ENCODE data around the gene NELFCD.

Gene NELFCD

DNA sequence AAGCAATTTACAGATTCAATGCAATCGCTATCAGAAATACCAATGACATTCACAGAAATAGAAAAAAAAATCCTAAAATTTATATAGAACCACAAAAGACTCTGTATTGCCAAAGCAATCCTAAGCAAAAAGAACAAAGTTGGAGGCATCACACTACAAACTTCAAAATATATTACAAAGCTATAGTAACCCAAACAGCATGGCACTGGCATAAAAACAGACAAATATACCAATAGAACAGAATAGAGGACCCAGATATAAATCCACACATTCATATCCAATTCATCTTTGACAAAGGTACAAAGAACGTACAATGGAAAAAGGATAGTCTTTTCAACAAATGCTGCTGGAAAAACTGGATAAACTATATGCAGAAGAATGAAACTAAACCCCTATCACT lies 11.6 kb upstream of the NELFCD start:
- peaks cover 47% of the 10 kb centered on the region for H3K27me3 ChIP-seq (ENCODE audit: low read depth, low read length)
- 0 out of 2 replicates have a peak, but pooled peaks cover 4% of the 10 kb centered on the region for H3K9me3 ChIP-seq (ENCODE audit: insufficient read depth, low read length)
- no peak overlapping the region for H2AFZ ChIP-seq (ENCODE audit: low read depth, low read length)
- no peaks in the 10 kb centered on the region for H3K36me3 ChIP-seq (replicated peaks; ENCODE audit: low read depth, low read length)
- H3K4me1 ChIP-seq (ENCODE audit: low read length): peaks cover 15% of the 10 kb centered on the region
- H3K9ac ChIP-seq (ENCODE audit: low read length): no peak overlapping the region
- no peak overlapping the region for H3K4me3 ChIP-seq (ENCODE audit: low read length)
- no peak overlapping the region for H3K27ac ChIP-seq (ENCODE audit: low read length)
- H4K20me1 ChIP-seq (ENCODE audit: insufficient read depth, low read length): no peaks in the 10 kb centered on the region
- TF ChIP-seq CTCF (IDR thresholded peaks at IDR 0.05; ENCODE audit: low read depth, low read length) (no peak), EZH2phosphoT487 (IDR thresholded peaks at IDR 0.05; ENCODE audit: low read depth) (no peak)
- H3K4me2 ChIP-seq (ENCODE audit: low read length): no peak overlapping the region
- H3K79me2 ChIP-seq (ENCODE audit: low read length): no peaks in the 10 kb centered on the region

GRCh38 chr20:58970146-58970545 lies 10.9 kb upstream of the NELFCD start:
- Histone ChIP-seq H3K79me2 (ENCODE audit: low read length) (no peaks in the 10 kb centered on the region), H4K20me1 (ENCODE audit: insufficient read depth, low read length) (no peaks in the 10 kb centered on the region), H3K27ac (ENCODE audit: low read length) (no peak overlapping the region), H3K4me3 (ENCODE audit: low read length) (no peak overlapping the region), H3K27me3 (ENCODE audit: low read depth, low read length) (peaks cover 40% of the 10 kb centered on the region), H3K36me3 (replicated peaks; ENCODE audit: low read depth, low read length) (no peaks in the 10 kb centered on the region), H2AFZ (ENCODE audit: low read depth, low read length) (no peak overlapping the region), H3K9me3 (ENCODE audit: insufficient read depth, low read length) (0 out of 2 replicates have a peak, but pooled peaks cover 4% of the 10 kb centered on the region), H3K4me1 (ENCODE audit: low read length) (peaks cover 15% of the 10 kb centered on the region), H3K9ac (ENCODE audit: low read length) (no peak overlapping the region), H3K4me2 (ENCODE audit: low read length) (peak overlapping the region; percentile 7; the same call in 1 of the 2 replicates)
- TF ChIP-seq EZH2phosphoT487 (IDR thresholded peaks at IDR 0.05; ENCODE audit: low read depth) (no peak), CTCF (IDR thresholded peaks at IDR 0.05; ENCODE audit: low read depth, low read length) (no peak)

DNA sequence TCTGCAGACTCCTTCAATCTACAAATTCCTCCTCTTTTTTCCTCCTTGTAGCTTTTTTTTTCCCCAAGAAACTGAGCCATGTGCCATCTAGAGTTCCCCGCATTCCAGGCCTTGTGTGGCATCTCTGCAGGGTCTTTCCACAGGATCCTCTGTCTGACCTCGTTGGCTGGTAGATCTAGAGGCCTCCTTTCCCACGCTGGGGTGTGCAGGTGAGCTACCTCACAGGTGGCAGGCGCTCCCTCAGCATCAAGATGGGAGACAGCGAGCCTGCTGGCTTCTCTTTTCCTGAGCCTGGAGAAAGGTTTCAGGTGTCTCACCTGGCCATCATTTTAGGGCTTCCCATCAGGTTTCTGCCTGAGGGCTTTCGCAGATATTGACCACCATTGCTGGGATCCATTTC lies 9.6 kb upstream of the NELFCD start:
- H3K27ac ChIP-seq (ENCODE audit: low read length): no peak overlapping the region
- H3K4me1 ChIP-seq (ENCODE audit: low read length): peaks cover 20% of the 10 kb centered on the region
- peaks cover 17% of the 10 kb centered on the region for H3K9me3 ChIP-seq (ENCODE audit: insufficient read depth, low read length)
- no peak for TF ChIP-seq EZH2phosphoT487 (IDR thresholded peaks at IDR 0.05; ENCODE audit: low read depth)
- no peak for TF ChIP-seq CTCF (IDR thresholded peaks at IDR 0.05; ENCODE audit: low read depth, low read length)
- peaks cover 11% of the 10 kb centered on the region for H3K36me3 ChIP-seq (replicated peaks; ENCODE audit: low read depth, low read length)
- no peak overlapping the region for H3K4me3 ChIP-seq (ENCODE audit: low read length)
- no peak overlapping the region for H3K4me2 ChIP-seq (ENCODE audit: low read length)
- H3K27me3 ChIP-seq (ENCODE audit: low read depth, low read length): peaks cover 30% of the 10 kb centered on the region
- no peaks in the 10 kb centered on the region for H3K79me2 ChIP-seq (ENCODE audit: low read length)
- H2AFZ ChIP-seq (ENCODE audit: low read depth, low read length): no peak overlapping the region
- no peak overlapping the region for H3K9ac ChIP-seq (ENCODE audit: low read length)
- no peaks in the 10 kb centered on the region for H4K20me1 ChIP-seq (ENCODE audit: insufficient read depth, low read length)

DNA sequence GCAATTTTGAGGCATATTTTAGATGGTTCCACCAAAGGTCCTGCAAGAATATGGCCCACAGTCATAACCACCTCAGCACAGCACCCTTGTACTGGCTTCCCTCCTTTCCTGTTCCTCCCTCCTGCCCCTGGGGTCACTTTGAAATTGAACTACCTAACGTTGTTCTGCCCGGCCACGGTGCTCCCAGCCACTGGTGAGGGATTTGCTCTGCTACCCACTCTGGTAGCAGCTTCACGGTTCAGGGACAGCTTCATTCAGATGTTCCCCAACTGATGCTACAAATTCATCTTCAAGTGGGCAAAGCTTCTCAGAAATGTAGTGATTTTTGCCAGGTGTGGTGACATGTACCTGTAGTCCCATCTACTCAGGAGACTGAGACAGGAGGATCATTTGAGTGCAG lies 7.9 kb upstream of the NELFCD start:
- Histone ChIP-seq H3K27me3 (ENCODE audit: low read depth, low read length) (peaks cover 20% of the 10 kb centered on the region), H2AFZ (ENCODE audit: low read depth, low read length) (no peak overlapping the region), H3K4me1 (ENCODE audit: low read length) (peaks cover 30% of the 10 kb centered on the region), H3K4me3 (ENCODE audit: low read length) (no peak overlapping the region), H3K4me2 (ENCODE audit: low read length) (no peak overlapping the region), H3K9ac (ENCODE audit: low read length) (no peak overlapping the region), H3K27ac (ENCODE audit: low read length) (no peak overlapping the region), H3K79me2 (ENCODE audit: low read length) (no peaks in the 10 kb centered on the region), H3K36me3 (replicated peaks; ENCODE audit: low read depth, low read length) (peaks cover 14% of the 10 kb centered on the region), H4K20me1 (ENCODE audit: insufficient read depth, low read length) (no peaks in the 10 kb centered on the region), H3K9me3 (ENCODE audit: insufficient read depth, low read length) (peaks cover 18% of the 10 kb centered on the region)
- TF ChIP-seq CTCF (IDR thresholded peaks at IDR 0.05; ENCODE audit: low read depth, low read length): no peak
- no peak for TF ChIP-seq EZH2phosphoT487 (IDR thresholded peaks at IDR 0.05; ENCODE audit: low read depth)

Data from OCI-LY3 (cell line).